Activated B cell treated with CpG ODN at 0.5 μM for 24 hours (primary cell): ENCODE data around the gene BRINP1. TPM values are rescaled to one million over a fixed set of nuclear protein-coding genes. Genes with fewer than 3 reads are reported as not detected.

ENCODE experiments used
- ATAC-seq: fragments of 200-7000 bp; cut with Tn5 transposase; one replicate; pipeline ENCODE4 v1.10.0; 2021; ENCODE audit warnings: low read depth, mild to moderate bottlenecking, moderate library complexity
- CTCF ChIA-PET: fragments of 350-600 bp; sonication (Branson Sonifier 250); formaldehyde crosslinking; loops from one replicate; lab custom pipeline; 2021; ENCODE audit warnings: antibody characterized with exemption; lab: Charles Lee
- POLR2A ChIA-PET: fragments of 350-600 bp; sonication (Branson Sonifier 250); formaldehyde crosslinking; loops from one replicate; lab custom pipeline; 2021; ENCODE audit warnings: antibody characterized with exemption; lab: Charles Lee
- DNase-seq: peaks from one replicate; pipeline ENCODE4 v3.0.0; 2022
- H3K27ac Mint-ChIP-seq: one replicate; pipeline ENCODE4 v1.8.0; 2020; ENCODE audit warnings: mixed read lengths
- H3K27me3 Mint-ChIP-seq: one replicate; pipeline ENCODE4 v1.8.0; 2021; ENCODE audit warnings: mixed read lengths
- H3K36me3 Mint-ChIP-seq: one replicate; pipeline ENCODE4 v1.8.0; 2021; ENCODE audit warnings: low read depth, mixed read lengths
- H3K4me1 Mint-ChIP-seq: one replicate; pipeline ENCODE4 v1.8.0; 2021; ENCODE audit warnings: mixed read lengths
- H3K4me3 Mint-ChIP-seq: one replicate; pipeline ENCODE4 v1.8.0; 2020; ENCODE audit warnings: mild to moderate bottlenecking, mixed read lengths
- H3K9me3 Mint-ChIP-seq: one replicate; pipeline ENCODE4 v1.8.0; 2020; ENCODE audit warnings: mixed read lengths
- CTCF ChIP-seq: fragments of 200-600 bp; IDR thresholded peaks from one replicate; pipeline ENCODE4 v1.8.0; 2022; ENCODE audit warnings: antibody characterized with exemption, mild to moderate bottlenecking
- intact Hi-C: fragments of 100-400 bp; cut with micrococcal nuclease; formaldehyde crosslinking; loops from one replicate; pipeline ENCODE4 v1.15.1; 2024
- total RNA-seq: library from RNA; stranded (reverse); gene quantifications from 2 replicates; pipeline ENCODE4 v1.2.3, GENCODE V29; 2022

The BRINP1 gene
- total RNA-seq, 1 donor from 2014 or later, result not detected

GRCh38 chr9:119310741-119311140, 58.5 kb downstream of the BRINP1 start:
- ATAC-seq, result no peak
- no peak overlapping the region for H3K4me3 Mint-ChIP-seq
- no peak for DNase-seq
- ChIA-PET POLR2A (no interaction called here), CTCF (no interaction called here)
- no peak for TF ChIP-seq CTCF
- intact Hi-C loops, result no loop called here
- no peaks in the 10 kb centered on the region for H3K9me3 Mint-ChIP-seq
- H3K27ac Mint-ChIP-seq, result no peak overlapping the region
- H3K4me1 Mint-ChIP-seq, result no peaks in the 10 kb centered on the region
- no peaks in the 10 kb centered on the region for H3K36me3 Mint-ChIP-seq
- H3K27me3 Mint-ChIP-seq, result no peaks in the 10 kb centered on the region

GRCh38 chr9:119307471-119307870, 61.8 kb downstream of the BRINP1 start:
- CTCF ChIA-PET, result no interaction called here
- TF ChIP-seq CTCF, result no peak
- POLR2A ChIA-PET, result no interaction called here
- no peaks in the 10 kb centered on the region for H3K9me3 Mint-ChIP-seq
- no peaks in the 10 kb centered on the region for H3K27me3 Mint-ChIP-seq
- no peak for DNase-seq
- H3K4me3 Mint-ChIP-seq, result no peak overlapping the region
- intact Hi-C loops, result no loop called here
- H3K4me1 Mint-ChIP-seq, result no peaks in the 10 kb centered on the region
- no peak for ATAC-seq
- no peaks in the 10 kb centered on the region for H3K36me3 Mint-ChIP-seq
- H3K27ac Mint-ChIP-seq, result no peak overlapping the region

GRCh38 chr9:119304555-119304954, 64.7 kb downstream of the BRINP1 start:
- intact Hi-C loops, result no loop called here
- Mint-ChIP-seq H3K4me3 (no peak overlapping the region), H3K27ac (no peak overlapping the region), H3K4me1 (no peaks in the 10 kb centered on the region), H3K9me3 (no peaks in the 10 kb centered on the region), H3K27me3 (no peaks in the 10 kb centered on the region), H3K36me3 (no peaks in the 10 kb centered on the region)
- no peak for DNase-seq
- CTCF ChIA-PET, result no interaction called here
- no peak for TF ChIP-seq CTCF
- POLR2A ChIA-PET, result no interaction called here
- ATAC-seq, result no peak

- no peak for TF ChIP-seq CTCF
- ChIA-PET CTCF (no interaction called here), POLR2A (no interaction called here)
- intact Hi-C loops, result no loop called here
- H3K9me3 Mint-ChIP-seq, result peaks cover 3% of the 10 kb centered on the region
- H3K4me3 Mint-ChIP-seq, result no peak overlapping the region
- no peak overlapping the region for H3K27ac Mint-ChIP-seq
- DNase-seq, result no peak
- H3K36me3 Mint-ChIP-seq, result no peaks in the 10 kb centered on the region
- no peak for ATAC-seq
- no peaks in the 10 kb centered on the region for H3K27me3 Mint-ChIP-seq
- H3K4me1 Mint-ChIP-seq, result peaks cover 5% of the 10 kb centered on the region
Measured at GRCh38 chr9:119302988-119303698, 66.1 kb downstream of the BRINP1 start.

- POLR2A ChIA-PET, result no interaction called here
- Mint-ChIP-seq H3K27me3 (no peaks in the 10 kb centered on the region), H3K36me3 (no peaks in the 10 kb centered on the region), H3K4me1 (peaks cover 9% of the 10 kb centered on the region), H3K4me3 (no peak overlapping the region), H3K27ac (no peak overlapping the region), H3K9me3 (peaks cover 3% of the 10 kb centered on the region)
- intact Hi-C loops, result no loop called here
- CTCF ChIA-PET, result no interaction called here
- no peak for DNase-seq
- no peak for ATAC-seq
- no peak for TF ChIP-seq CTCF
Measured at GRCh38 chr9:119298076-119298853, 71.0 kb downstream of the BRINP1 start.
